ENCODE results near the gene SEMA3B.

SEMA3B gene

GRCh38 chr3:50276762-50277101 is 7.8 kb downstream of the SEMA3B start:
- TF ChIP-seq, protein P1, sequence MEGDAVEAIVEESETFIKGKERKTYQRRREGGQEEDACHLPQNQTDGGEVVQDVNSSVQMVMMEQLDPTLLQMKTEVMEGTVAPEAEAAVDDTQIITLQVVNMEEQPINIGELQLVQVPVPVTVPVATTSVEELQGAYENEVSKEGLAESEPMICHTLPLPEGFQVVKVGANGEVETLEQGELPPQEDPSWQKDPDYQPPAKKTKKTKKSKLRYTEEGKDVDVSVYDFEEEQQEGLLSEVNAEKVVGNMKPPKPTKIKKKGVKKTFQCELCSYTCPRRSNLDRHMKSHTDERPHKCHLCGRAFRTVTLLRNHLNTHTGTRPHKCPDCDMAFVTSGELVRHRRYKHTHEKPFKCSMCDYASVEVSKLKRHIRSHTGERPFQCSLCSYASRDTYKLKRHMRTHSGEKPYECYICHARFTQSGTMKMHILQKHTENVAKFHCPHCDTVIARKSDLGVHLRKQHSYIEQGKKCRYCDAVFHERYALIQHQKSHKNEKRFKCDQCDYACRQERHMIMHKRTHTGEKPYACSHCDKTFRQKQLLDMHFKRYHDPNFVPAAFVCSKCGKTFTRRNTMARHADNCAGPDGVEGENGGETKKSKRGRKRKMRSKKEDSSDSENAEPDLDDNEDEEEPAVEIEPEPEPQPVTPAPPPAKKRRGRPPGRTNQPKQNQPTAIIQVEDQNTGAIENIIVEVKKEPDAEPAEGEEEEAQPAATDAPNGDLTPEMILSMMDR (IDR thresholded peaks at IDR 0.05; ENCODE audit: low read depth, low read length, poor library complexity, severe bottlenecking) = no peak
- no peak for TF ChIP-seq EZH2phosphoT487 (IDR thresholded peaks at IDR 0.05; ENCODE audit: borderline replicate concordance, low read length)
- no peaks in the 10 kb centered on the region for H3K9me3 ChIP-seq (ENCODE audit: control insufficient read depth, insufficient read depth, low read length)
- H3K27ac ChIP-seq (ENCODE audit: low read depth, low read length) = no peak overlapping the region
- H4K20me1 ChIP-seq (ENCODE audit: control insufficient read depth, insufficient read depth, low read depth, low read length) = no peaks in the 10 kb centered on the region
- H3K79me2 ChIP-seq (ENCODE audit: control insufficient read depth, low read length) = no peaks in the 10 kb centered on the region
- no peaks in the 10 kb centered on the region for H3K9me2 ChIP-seq (replicated peaks; ENCODE audit: control insufficient read depth, low read length)
- no peaks in the 10 kb centered on the region for H3F3A ChIP-seq (ENCODE audit: control insufficient read depth, insufficient read depth)
- H3K27me3 ChIP-seq (ENCODE audit: control insufficient read depth, low read length) = peaks cover 36% of the 10 kb centered on the region
- H3K4me3 ChIP-seq (ENCODE audit: low read length) = no peak overlapping the region
- H3K4me2 ChIP-seq (ENCODE audit: low read length) = no peak overlapping the region
- H3K4me1 ChIP-seq (ENCODE audit: control insufficient read depth, low read length) = peaks cover 19% of the 10 kb centered on the region
- no peaks in the 10 kb centered on the region for H3K36me3 ChIP-seq (ENCODE audit: control insufficient read depth, low read length)

GRCh38 chr3:50278123-50278879 is 9.4 kb downstream of the SEMA3B start:
- Histone ChIP-seq H3K4me2 (ENCODE audit: low read length) (no peak overlapping the region), H3K27me3 (ENCODE audit: control insufficient read depth, low read length) (peaks cover 33% of the 10 kb centered on the region), H3K9me2 (replicated peaks; ENCODE audit: control insufficient read depth, low read length) (no peaks in the 10 kb centered on the region), H3F3A (ENCODE audit: control insufficient read depth, insufficient read depth) (no peaks in the 10 kb centered on the region), H3K4me3 (ENCODE audit: low read length) (no peak overlapping the region), H3K9me3 (ENCODE audit: control insufficient read depth, insufficient read depth, low read length) (no peaks in the 10 kb centered on the region), H3K4me1 (ENCODE audit: control insufficient read depth, low read length) (peaks cover 14% of the 10 kb centered on the region), H3K79me2 (ENCODE audit: control insufficient read depth, low read length) (no peaks in the 10 kb centered on the region), H3K27ac (ENCODE audit: low read depth, low read length) (no peak overlapping the region), H3K36me3 (ENCODE audit: control insufficient read depth, low read length) (no peaks in the 10 kb centered on the region), H4K20me1 (ENCODE audit: control insufficient read depth, insufficient read depth, low read depth, low read length) (no peaks in the 10 kb centered on the region)
- no peak for TF ChIP-seq EZH2phosphoT487 (IDR thresholded peaks at IDR 0.05; ENCODE audit: borderline replicate concordance, low read length)
- TF ChIP-seq, protein P1 (IDR thresholded peaks at IDR 0.05; ENCODE audit: low read depth, low read length, poor library complexity, severe bottlenecking) = no peak

- Histone ChIP-seq H3K4me1 (ENCODE audit: control insufficient read depth, low read length) (peaks cover 12% of the 10 kb centered on the region), H3K4me3 (ENCODE audit: low read length) (no peak within 1 kb of the TSS), H3K4me2 (ENCODE audit: low read length) (no peak within 1 kb of the TSS), H4K20me1 (ENCODE audit: control insufficient read depth, insufficient read depth, low read depth, low read length) (no peaks in the 10 kb centered on the region), H3K9me2 (replicated peaks; ENCODE audit: control insufficient read depth, low read length) (no peaks in the 10 kb centered on the region), H3K79me2 (ENCODE audit: control insufficient read depth, low read length) (no peaks in the 10 kb centered on the region), H3K27ac (ENCODE audit: low read depth, low read length) (no peak within 1 kb of the TSS), H3K9me3 (ENCODE audit: control insufficient read depth, insufficient read depth, low read length) (no peaks in the 10 kb centered on the region), H3F3A (ENCODE audit: control insufficient read depth, insufficient read depth) (no peaks in the 10 kb centered on the region), H3K36me3 (ENCODE audit: control insufficient read depth, low read length) (no peaks in the 10 kb centered on the region), H3K27me3 (ENCODE audit: control insufficient read depth, low read length) (peaks cover 27% of the 10 kb centered on the region)
- no peak for TF ChIP-seq EZH2phosphoT487 (IDR thresholded peaks at IDR 0.05; ENCODE audit: borderline replicate concordance, low read length)
- TF ChIP-seq, protein P1 (IDR thresholded peaks at IDR 0.05; ENCODE audit: low read depth, low read length, poor library complexity, severe bottlenecking) = no peak
Measured at GRCh38 chr3:50278880-50279224, 9.9 kb downstream of the SEMA3B start, which contains the start of gene LSMEM2. LSMEM2 (plus strand) TSS chr3:50279087; CDS start chr3:50279114, 27 bp downstream.
